HFFc6 (cell line): ENCODE measurements around the gene ZMYM4. TPM values are rescaled to one million over a fixed set of nuclear protein-coding genes. Genes with fewer than 3 reads are reported as not detected.

Source experiments
- DNase-seq: peaks from one replicate; pipeline ENCODE4 v3.0.0-alpha.2; 2018
- H3K27ac Mint-ChIP-seq: 2 replicates; pipeline ENCODE4 v1.8.0; 2020; ENCODE audit warnings: mild to moderate bottlenecking, mixed read lengths
- H3K27me3 Mint-ChIP-seq: 2 replicates; pipeline ENCODE4 v1.8.0; 2021; ENCODE audit warnings: mild to moderate bottlenecking, moderate library complexity, mixed read lengths; ENCODE audit not compliant: insufficient read depth
- H3K36me3 Mint-ChIP-seq: 2 replicates; pipeline ENCODE4 v1.8.0; 2021; ENCODE audit warnings: low read depth, mixed read lengths
- H3K4me1 Mint-ChIP-seq: 2 replicates; pipeline ENCODE4 v1.8.0; 2020; ENCODE audit warnings: low read depth, mixed read lengths
- H3K4me3 Mint-ChIP-seq: 2 replicates; pipeline ENCODE4 v1.8.0; 2020; ENCODE audit warnings: mild to moderate bottlenecking, moderate library complexity, mixed read lengths
- H3K9me3 Mint-ChIP-seq: 2 replicates; pipeline ENCODE4 v1.8.0; 2020; ENCODE audit warnings: mild to moderate bottlenecking, mixed read lengths
- CTCF ChIP-seq: fragments of 200-600 bp; sonication (generic); IDR thresholded peaks from 2 replicates; pipeline ENCODE4 v1.5.0; 2021; ENCODE audit warnings: antibody characterized with exemption, mild to moderate bottlenecking
- total RNA-seq, 6 experiments: library from RNA; stranded (reverse); fragmentation: NEBNext Ultra II Directional; extraction: Animal tissue kit (Norgen Biotek cat#: 25700); gene quantifications; 2 replicates in 1 of 6; 3 replicates in 5 of 6; pipeline ENCODE4 v1.2.3, GENCODE V29; 2021

The ZMYM4 gene
- total RNA-seq, 6 experiments from 2014 or later, result 49.8 to 58.0 (median 52.5) TPM

DNA sequence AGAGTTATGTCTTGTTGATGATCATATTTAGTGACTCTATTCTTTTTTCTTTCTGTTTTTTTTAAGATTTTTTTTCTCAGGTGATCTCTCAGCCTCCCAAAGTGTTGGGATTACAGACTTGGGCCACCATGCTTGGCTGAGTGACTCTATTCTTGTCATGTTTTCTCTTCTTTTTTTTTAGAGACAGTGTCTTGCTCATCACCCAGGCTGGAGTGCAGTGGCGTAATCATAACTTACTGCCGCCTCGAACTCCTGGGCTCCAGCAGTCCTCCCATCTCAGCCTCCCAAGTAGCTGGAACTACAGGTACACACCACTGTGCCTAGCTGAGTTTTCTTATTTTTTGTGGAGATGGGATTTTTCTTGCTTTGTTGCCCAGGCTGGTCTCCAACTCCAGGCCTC, 36.9 kb downstream of the ZMYM4 start:
- H3K36me3 Mint-ChIP-seq, result peaks cover 11% of the 10 kb centered on the region; the same call in 1 of the 2 replicates
- no peak for TF ChIP-seq CTCF
- no peak for DNase-seq
- H3K4me3 Mint-ChIP-seq, result no peak overlapping the region
- no peaks in the 10 kb centered on the region for H3K9me3 Mint-ChIP-seq
- no peaks in the 10 kb centered on the region for H3K27me3 Mint-ChIP-seq
- H3K27ac Mint-ChIP-seq, result no peak overlapping the region; the same call in 1 of the 2 replicates
- H3K4me1 Mint-ChIP-seq, result peaks cover 14% of the 10 kb centered on the region

GRCh38 chr1:35315649-35316048, 47.1 kb downstream of the ZMYM4 start:
- H3K4me1 Mint-ChIP-seq, result peaks cover 19% of the 10 kb centered on the region
- no peaks in the 10 kb centered on the region for H3K9me3 Mint-ChIP-seq
- no peaks in the 10 kb centered on the region for H3K27me3 Mint-ChIP-seq
- H3K27ac Mint-ChIP-seq, result no peak overlapping the region
- peaks cover 15% of the 10 kb centered on the region for H3K36me3 Mint-ChIP-seq
- TF ChIP-seq CTCF, result no peak
- H3K4me3 Mint-ChIP-seq, result no peak overlapping the region
- no peak for DNase-seq

DNA sequence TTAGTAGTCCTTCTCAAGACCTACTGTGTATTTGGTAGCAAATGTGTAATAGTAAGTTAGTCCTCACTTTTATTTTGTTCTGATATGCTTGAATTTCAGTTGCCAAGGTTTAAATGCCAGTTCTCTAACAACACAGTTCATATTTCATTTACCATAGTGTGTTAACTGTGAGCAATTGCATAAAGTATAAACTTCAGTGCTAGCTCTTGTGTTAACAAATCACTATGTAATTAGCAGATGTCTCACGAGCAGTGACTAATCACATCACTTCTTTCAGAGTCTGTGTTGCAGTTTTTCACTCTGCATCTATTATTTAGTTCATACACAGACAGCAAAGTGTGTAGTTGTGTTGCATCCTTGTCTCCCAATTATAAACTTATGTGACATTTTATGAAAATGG, 47.8 kb downstream of the ZMYM4 start:
- TF ChIP-seq CTCF, result no peak
- Mint-ChIP-seq H3K4me1 (peaks cover 19% of the 10 kb centered on the region), H3K36me3 (peaks cover 11% of the 10 kb centered on the region), H3K4me3 (no peak overlapping the region), H3K9me3 (no peaks in the 10 kb centered on the region), H3K27me3 (no peaks in the 10 kb centered on the region), H3K27ac (no peak overlapping the region)
- no peak for DNase-seq

DNA sequence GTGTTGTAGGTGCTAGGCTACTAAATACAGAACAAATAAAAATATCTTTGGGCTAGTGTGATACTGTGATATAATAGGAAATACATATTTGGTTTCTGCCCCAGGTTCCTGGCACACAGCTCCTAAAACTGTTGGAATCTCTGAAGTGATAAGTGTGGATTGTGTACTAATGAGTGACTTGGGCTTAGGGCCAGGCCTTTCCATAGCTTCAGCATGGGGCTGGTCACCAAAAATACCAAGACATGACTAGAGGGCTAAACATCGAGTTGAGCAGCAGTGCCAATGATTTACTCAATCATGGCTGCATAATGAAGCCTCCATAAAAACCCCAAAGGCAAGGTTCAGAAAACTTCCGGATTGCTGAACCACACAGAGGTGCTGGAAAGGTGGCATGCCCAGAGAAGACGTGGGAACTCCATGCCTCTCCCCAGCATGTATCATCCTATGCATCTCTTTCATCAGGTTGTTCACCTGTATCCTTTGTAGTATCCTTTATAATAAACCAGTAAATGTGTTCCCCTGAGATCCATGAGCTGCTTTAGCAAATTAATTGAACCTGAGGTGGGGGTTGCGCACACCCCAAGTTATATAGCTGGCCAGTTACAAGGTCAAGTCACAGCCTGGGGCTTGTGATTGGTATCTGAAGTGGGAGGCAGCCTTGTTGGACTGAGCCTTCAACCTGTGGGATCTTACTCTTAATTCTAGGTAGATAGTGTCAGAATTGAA, 51.6 kb downstream of the ZMYM4 start:
- no peaks in the 10 kb centered on the region for H3K9me3 Mint-ChIP-seq
- peak overlapping the region; percentile 34 for H3K27ac Mint-ChIP-seq
- no peak for TF ChIP-seq CTCF
- DNase-seq, result peak; percentile 31
- no peak overlapping the region for H3K4me3 Mint-ChIP-seq
- H3K27me3 Mint-ChIP-seq, result no peaks in the 10 kb centered on the region
- H3K4me1 Mint-ChIP-seq, result peaks cover 35% of the 10 kb centered on the region
- peaks cover 25% of the 10 kb centered on the region for H3K36me3 Mint-ChIP-seq

GRCh38 chr1:35320937-35321336, 52.4 kb downstream of the ZMYM4 start:
- Mint-ChIP-seq H3K27me3 (no peaks in the 10 kb centered on the region), H3K36me3 (peaks cover 25% of the 10 kb centered on the region), H3K4me3 (no peak overlapping the region), H3K9me3 (no peaks in the 10 kb centered on the region), H3K4me1 (peaks cover 37% of the 10 kb centered on the region), H3K27ac (no peak overlapping the region)
- TF ChIP-seq CTCF, result no peak
- DNase-seq, result no peak
